NB4 (cell line): ENCODE results near the gene SLC29A4.
A peak's percentile ranks its signal among the peaks of the same experiment; 100 is the strongest.

Experiments used
- DNase-seq: peaks from one replicate; pipeline ENCODE4 v3.0.0; 2010; ENCODE audit warnings: low read depth
- H3K4me3 ChIP-seq: one replicate; pipeline ENCODE4 v1.5.1; 2011; ENCODE audit warnings: mild to moderate bottlenecking, low read depth, low read length, moderate library complexity
- CTCF ChIP-seq: IDR thresholded peaks from one replicate; pipeline ENCODE4 v1.5.1; 2012; ENCODE audit warnings: low read depth, low read length
- MAX ChIP-seq: IDR thresholded peaks from 2 replicates; pipeline ENCODE4 v1.6.1; 2011; ENCODE audit warnings: low read depth, low read length
- MYC ChIP-seq: IDR thresholded peaks from 2 replicates; pipeline ENCODE4 v1.6.1; 2011; ENCODE audit warnings: low read depth, low read length
- POLR2A ChIP-seq: IDR thresholded peaks from 2 replicates; pipeline ENCODE4 v1.6.1; 2011; ENCODE audit warnings: mild to moderate bottlenecking; ENCODE audit not compliant: insufficient read length; ENCODE audit errors: extremely low read depth

SLC29A4 gene

GRCh38 chr7:5324961-5325360 is 42.2 kb downstream of the SLC29A4 start:
- H3K4me3 ChIP-seq = no peak overlapping the region
- TF ChIP-seq MAX (no peak), POLR2A (no peak), MYC (no peak), CTCF (no peak)
- no peak for DNase-seq

DNA sequence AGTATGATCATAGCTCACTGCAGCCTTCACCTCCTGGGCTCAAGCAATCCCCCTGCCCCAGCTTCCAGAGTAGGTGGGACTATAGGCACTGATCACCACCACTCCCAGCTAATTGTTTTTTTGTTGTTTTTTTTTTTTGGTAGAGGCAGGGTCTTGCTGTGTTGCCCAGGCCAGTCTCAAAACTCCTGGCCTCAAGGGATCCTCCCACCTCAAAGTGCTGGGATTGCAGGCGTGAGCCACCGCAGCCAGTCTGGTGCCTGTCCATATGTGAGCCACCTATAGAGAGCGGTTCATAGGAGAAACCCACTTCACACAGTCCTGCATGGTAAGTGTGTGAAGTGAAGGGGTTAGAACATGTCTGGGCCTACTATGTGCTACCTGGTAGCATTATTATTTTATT is 47.5 kb downstream of the SLC29A4 start:
- H3K4me3 ChIP-seq = no peak overlapping the region
- DNase-seq = no peak
- no peak for TF ChIP-seq POLR2A
- TF ChIP-seq CTCF = no peak
- TF ChIP-seq MAX = no peak
- no peak for TF ChIP-seq MYC

GRCh38 chr7:5332579-5332978 is 49.8 kb downstream of the SLC29A4 start:
- H3K4me3 ChIP-seq = no peak overlapping the region
- TF ChIP-seq CTCF (no peak), POLR2A (peak; percentile 12)
- DNase-seq = no peak

GRCh38 chr7:5333121-5334045 is 50.6 kb downstream of the SLC29A4 start:
- no peak for TF ChIP-seq POLR2A
- TF ChIP-seq CTCF = no peak
- no peak for TF ChIP-seq MYC
- no peak overlapping the region for H3K4me3 ChIP-seq
- DNase-seq = no peak

DNA sequence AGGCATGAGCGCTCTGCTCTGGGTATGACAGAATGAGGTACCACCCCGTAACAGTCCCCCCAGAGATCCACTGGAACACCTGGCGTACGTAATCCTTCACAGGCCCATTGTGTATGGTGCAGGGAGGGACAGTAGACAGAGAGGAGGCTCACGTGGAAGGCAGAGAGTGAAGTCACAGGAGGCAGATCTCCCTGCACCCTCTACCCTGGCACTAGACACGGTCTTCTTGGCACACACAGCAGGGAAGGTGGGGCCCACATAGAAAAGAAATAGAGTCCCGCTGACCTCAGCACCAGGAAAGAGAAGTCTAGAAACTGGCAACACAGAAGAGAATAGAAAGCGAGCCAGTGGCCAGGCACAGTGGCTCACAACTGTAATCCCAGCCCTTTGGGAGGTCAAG is 51.9 kb downstream of the SLC29A4 start:
- TF ChIP-seq MYC = no peak
- no peak for TF ChIP-seq CTCF
- TF ChIP-seq POLR2A = no peak
- no peak for TF ChIP-seq MAX
- H3K4me3 ChIP-seq = no peak overlapping the region
- DNase-seq = no peak

DNA sequence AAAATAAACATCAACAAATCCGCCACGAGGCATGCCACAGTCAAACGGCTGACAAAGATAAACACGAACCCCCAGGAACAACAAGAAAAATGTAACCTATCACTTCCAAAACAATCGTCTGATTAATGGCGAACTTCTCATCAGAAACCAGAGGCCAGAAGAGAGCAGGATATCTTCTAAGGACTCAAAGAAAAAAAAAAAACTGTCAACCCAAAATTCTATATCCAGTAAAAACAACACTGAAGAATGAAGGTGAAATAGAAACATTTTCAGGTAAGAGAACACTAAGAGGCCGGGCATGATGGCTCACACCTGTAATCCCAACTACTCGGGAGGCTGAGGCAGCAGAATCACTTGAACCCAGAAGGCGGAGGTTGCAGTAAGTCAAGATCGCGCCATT is 54.3 kb downstream of the SLC29A4 start:
- DNase-seq = no peak
- TF ChIP-seq MAX (no peak), CTCF (no peak), POLR2A (no peak), MYC (no peak)
- H3K4me3 ChIP-seq = no peak overlapping the region
